GM23338 (cell line): ENCODE measurements around the gene SLC8A3. TPM values are rescaled to one million over a fixed set of nuclear protein-coding genes. Genes with fewer than 3 reads are reported as not detected.

ENCODE experiments used
- ATAC-seq: fragments of 200-7000 bp; cut with Tn5 transposase; 3 replicates; pipeline ENCODE4 v1.9.1; 2020
- DNase-seq: peaks from one replicate; pipeline ENCODE4 v3.0.0-alpha.2; 2015; ENCODE audit warnings: low spot score
- H2AFZ ChIP-seq: fragments of 200-600 bp; sonication (generic); 2 replicates; pipeline ENCODE4 v1.8.0; 2016; ENCODE audit warnings: antibody characterized with exemption, mild to moderate bottlenecking, moderate library complexity
- H3F3A ChIP-seq: fragments of 200-600 bp; sonication (generic); replicated peaks from 2 replicates; pipeline ENCODE4 v1.8.0; 2017; ENCODE audit warnings: antibody characterized with exemption, mixed run types, low read depth
- H3K27ac ChIP-seq: fragments of 200-600 bp; sonication (generic); 2 replicates; pipeline ENCODE4 v1.6.1; 2016; ENCODE audit warnings: low read depth
- H3K27me3 ChIP-seq: fragments of 200-600 bp; sonication (generic); 2 replicates; pipeline ENCODE4 v1.8.0; 2016; ENCODE audit warnings: mild to moderate bottlenecking, mixed run types, moderate library complexity; ENCODE audit not compliant: insufficient read depth
- H3K36me3 ChIP-seq: fragments of 200-600 bp; sonication (generic); 2 replicates; pipeline ENCODE4 v1.8.0; 2016; ENCODE audit warnings: mild to moderate bottlenecking; ENCODE audit not compliant: insufficient read depth
- H3K4me1 ChIP-seq: fragments of 200-600 bp; sonication (generic); 2 replicates; pipeline ENCODE4 v1.8.0; 2016; ENCODE audit warnings: mild to moderate bottlenecking, moderate library complexity; ENCODE audit not compliant: insufficient read depth
- H3K4me2 ChIP-seq: fragments of 200-600 bp; sonication (generic); 2 replicates; pipeline ENCODE4 v1.7.1; 2017; ENCODE audit warnings: mixed run types
- H3K4me3 ChIP-seq: fragments of 200-600 bp; sonication (generic); 2 replicates; pipeline ENCODE4 v1.6.1; 2016; ENCODE audit warnings: mixed run types
- H3K79me2 ChIP-seq: fragments of 200-600 bp; sonication (generic); replicated peaks from 2 replicates; pipeline ENCODE4 v1.8.0; 2017; ENCODE audit warnings: mild to moderate bottlenecking; ENCODE audit not compliant: insufficient read depth
- H3K9me2 ChIP-seq: fragments of 200-600 bp; sonication (generic); 2 replicates; pipeline ENCODE4 v1.8.0; 2017; ENCODE audit not compliant: insufficient read depth
- H4K20me1 ChIP-seq: fragments of 200-600 bp; sonication (generic); replicated peaks from 2 replicates; pipeline ENCODE4 v1.8.0; 2017; ENCODE audit warnings: mild to moderate bottlenecking; ENCODE audit not compliant: insufficient read depth
- H3K27ac Mint-ChIP-seq: 2 replicates; pipeline ENCODE4 v1.8.0; 2020; ENCODE audit warnings: inconsistent platforms, mild to moderate bottlenecking, moderate library complexity, mixed read lengths
- H3K27me3 Mint-ChIP-seq: 3 replicates; pipeline ENCODE4 v1.8.0; 2022; ENCODE audit warnings: low read depth, mild to moderate bottlenecking, moderate library complexity, mixed read lengths, inconsistent platforms; ENCODE audit not compliant: insufficient read depth, poor library complexity
- H3K36me3 Mint-ChIP-seq: 3 replicates; pipeline ENCODE4 v1.8.0; 2021; ENCODE audit warnings: low read depth, mild to moderate bottlenecking, inconsistent platforms, moderate library complexity, mixed read lengths
- H3K4me1 Mint-ChIP-seq: 3 replicates; pipeline ENCODE4 v1.8.0; 2020; ENCODE audit warnings: mild to moderate bottlenecking, inconsistent platforms, mixed read lengths
- H3K4me3 Mint-ChIP-seq: 3 replicates; pipeline ENCODE4 v1.8.0; 2021; ENCODE audit warnings: moderate library complexity, mild to moderate bottlenecking, inconsistent platforms, mixed read lengths
- H3K9me3 Mint-ChIP-seq: 3 replicates; pipeline ENCODE4 v1.8.0; 2020; ENCODE audit warnings: moderate library complexity, mild to moderate bottlenecking, inconsistent platforms, mixed read lengths
- CREB1 ChIP-seq: fragments of 250-450 bp; sonication (Bioruptor Pico); IDR thresholded peaks from 2 replicates; pipeline ENCODE4 v1.5.0; 2020; ENCODE audit warnings: low read depth, mild to moderate bottlenecking, moderate library complexity
- EZH2 ChIP-seq: fragments of 200-600 bp; sonication (generic); IDR thresholded peaks from one replicate; pipeline ENCODE4 v1.8.0; 2017; ENCODE audit warnings: antibody characterized with exemption, mild to moderate bottlenecking, low read depth; ENCODE audit not compliant: unreplicated experiment
- EZH2phosphoT487 ChIP-seq: fragments of 200-600 bp; sonication (generic); IDR thresholded peaks from one replicate; pipeline ENCODE4 v1.8.1; 2018; ENCODE audit warnings: antibody characterized with exemption; ENCODE audit not compliant: unreplicated experiment
- JUNB ChIP-seq: IDR thresholded peaks from one replicate; pipeline ENCODE4 v1.6.1; 2016; ENCODE audit warnings: antibody characterized with exemption; ENCODE audit not compliant: unreplicated experiment
- NANOG ChIP-seq: IDR thresholded peaks from 2 replicates; pipeline ENCODE4 v1.6.1; 2016; ENCODE audit warnings: antibody characterized with exemption, borderline replicate concordance
- POLR2AphosphoS5 ChIP-seq: IDR thresholded peaks from 2 replicates; pipeline ENCODE4 v1.6.1; 2016; ENCODE audit warnings: antibody characterized with exemption, low read depth
- STAT1 ChIP-seq: IDR thresholded peaks from one replicate; pipeline ENCODE4 v1.6.1; 2016; ENCODE audit warnings: antibody characterized with exemption; ENCODE audit not compliant: unreplicated experiment
- ZNF114 ChIP-seq: fragments of 250-450 bp; sonication (Bioruptor Pico); IDR thresholded peaks from 2 replicates; pipeline ENCODE4 v1.5.0; 2020; ENCODE audit warnings: mild to moderate bottlenecking, moderate library complexity
- polyA plus RNA-seq: library from polyadenylated mRNA; unstranded; fragments of >200 nt; fragmentation: Nextera tagmentation; extraction: Ambion mirVana; gene quantifications from 2 replicates; pipeline ENCODE4 v1.2.1, GENCODE V29; 2016
- total RNA-seq: library from RNA; depleted of rRNA; stranded (reverse); fragments of >200 nt; shearing (Covaris generic); gene quantifications from 2 replicates; pipeline ENCODE4 v1.2.3, GENCODE V29; 2014
- TF ChIP-seq, protein P1 (sequence below): IDR thresholded peaks from one replicate; pipeline ENCODE4 v1.6.1; 2018; ENCODE audit warnings: antibody characterized with exemption; ENCODE audit not compliant: unreplicated experiment
- TF ChIP-seq, protein P2 (sequence below): fragments of 250-450 bp; sonication (Bioruptor Pico); IDR thresholded peaks from 2 replicates; pipeline ENCODE4 v1.5.0; 2020; ENCODE audit warnings: mild to moderate bottlenecking, moderate library complexity
- TF ChIP-seq, protein P3 (sequence below), 2 experiments: fragments of 200-600 bp in 1 of 2; sonication (generic) in 1 of 2; conservative IDR thresholded peaks; 2 replicates each; pipeline versions ENCODE4 v1.5.1 to v1.6.1; 2016 to 2017; ENCODE audit warnings: antibody characterized with exemption in 2 of 2, low read depth in 2 of 2, mild to moderate bottlenecking in 2 of 2, moderate library complexity in 1 of 2

Gene SLC8A3
- total and polyA plus RNA-seq, 2 experiments from 2014 or later, result 0.82 to 2.0 TPM

DNA sequence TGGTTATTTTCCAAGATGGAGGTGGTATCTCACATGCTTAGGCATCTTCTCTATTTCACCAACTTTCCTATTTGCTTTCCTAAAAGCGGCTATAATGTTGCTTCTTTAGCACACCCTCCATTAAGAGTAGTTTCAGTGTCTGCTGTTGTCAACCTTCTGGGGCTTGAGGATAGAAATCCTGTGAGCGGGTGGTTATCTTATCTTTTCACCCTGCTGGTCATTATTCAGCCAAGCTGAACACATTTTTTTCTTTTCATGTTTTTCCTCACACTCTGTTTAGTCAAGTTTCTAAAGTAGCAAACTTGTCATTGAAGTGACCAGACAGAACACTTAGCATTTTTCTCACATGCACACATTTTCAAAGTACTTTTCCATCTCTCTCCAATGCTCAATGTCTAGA lies 104.5 kb downstream of the SLC8A3 start:
- H3K36me3 ChIP-seq, result no peaks in the 10 kb centered on the region
- no peaks in the 10 kb centered on the region for H3F3A ChIP-seq
- H3K27me3 Mint-ChIP-seq, result peaks cover 2% of the 10 kb centered on the region
- DNase-seq, result no peak
- no peaks in the 10 kb centered on the region for H3K4me1 ChIP-seq
- H3K4me3 Mint-ChIP-seq, result no peak overlapping the region
- H3K79me2 ChIP-seq, result no peaks in the 10 kb centered on the region
- no peaks in the 10 kb centered on the region for H3K9me3 Mint-ChIP-seq
- no peak overlapping the region for H3K27ac Mint-ChIP-seq
- no peaks in the 10 kb centered on the region for H4K20me1 ChIP-seq
- peaks cover 7% of the 10 kb centered on the region for H3K9me2 ChIP-seq
- no peaks in the 10 kb centered on the region for H3K27me3 ChIP-seq
- no peak overlapping the region for H3K27ac ChIP-seq
- H3K4me2 ChIP-seq, result no peak overlapping the region
- H3K36me3 Mint-ChIP-seq, result no peaks in the 10 kb centered on the region
- H3K4me1 Mint-ChIP-seq, result no peaks in the 10 kb centered on the region
- no peak for ATAC-seq
- no peak overlapping the region for H2AFZ ChIP-seq
- no peak overlapping the region for H3K4me3 ChIP-seq
- TF ChIP-seq POLR2AphosphoS5 (no peak), ZNF114 (no peak), EZH2 (no peak), CREB1 (no peak)

DNA sequence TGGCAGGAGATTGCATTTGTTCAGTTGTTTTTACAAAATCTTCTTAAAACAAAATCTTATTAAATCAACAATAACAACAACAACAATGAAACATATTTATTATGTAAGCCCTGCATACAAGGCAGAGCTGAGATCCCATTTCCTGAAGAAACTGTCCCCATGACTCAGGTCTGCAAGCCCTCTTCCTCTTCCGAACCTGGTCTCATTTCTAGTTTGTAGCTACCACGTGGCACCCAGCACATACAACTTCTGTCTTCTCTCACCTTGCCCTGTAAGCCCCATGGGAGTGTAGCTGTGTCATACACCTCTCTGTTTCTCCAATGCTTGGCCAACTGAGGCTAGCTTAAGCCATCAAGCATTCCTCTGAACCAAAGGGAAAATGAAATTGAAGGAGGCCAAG lies 106.4 kb downstream of the SLC8A3 start:
- ATAC-seq, result no peak
- Histone ChIP-seq H3K4me3 (no peak overlapping the region), H3K79me2 (no peaks in the 10 kb centered on the region), H3F3A (no peaks in the 10 kb centered on the region), H3K4me1 (peaks cover 7% of the 10 kb centered on the region), H2AFZ (0 out of 2 replicates have a peak overlapping the region, but pooled peaks have one; percentile 80), H3K9me2 (peaks cover 7% of the 10 kb centered on the region; the same call in 1 of the 2 replicates), H4K20me1 (no peaks in the 10 kb centered on the region), H3K4me2 (no peak overlapping the region), H3K27me3 (no peaks in the 10 kb centered on the region), H3K36me3 (no peaks in the 10 kb centered on the region), H3K27ac (no peak overlapping the region)
- Mint-ChIP-seq H3K27ac (no peak overlapping the region), H3K4me1 (peaks cover 10% of the 10 kb centered on the region), H3K9me3 (no peaks in the 10 kb centered on the region), H3K27me3 (peaks cover 2% of the 10 kb centered on the region), H3K36me3 (no peaks in the 10 kb centered on the region), H3K4me3 (no peak overlapping the region)
- no peak for DNase-seq
- no peak for TF ChIP-seq CREB1
- no peak for TF ChIP-seq POLR2AphosphoS5
- no peak for TF ChIP-seq NANOG
- TF ChIP-seq, protein P1, sequence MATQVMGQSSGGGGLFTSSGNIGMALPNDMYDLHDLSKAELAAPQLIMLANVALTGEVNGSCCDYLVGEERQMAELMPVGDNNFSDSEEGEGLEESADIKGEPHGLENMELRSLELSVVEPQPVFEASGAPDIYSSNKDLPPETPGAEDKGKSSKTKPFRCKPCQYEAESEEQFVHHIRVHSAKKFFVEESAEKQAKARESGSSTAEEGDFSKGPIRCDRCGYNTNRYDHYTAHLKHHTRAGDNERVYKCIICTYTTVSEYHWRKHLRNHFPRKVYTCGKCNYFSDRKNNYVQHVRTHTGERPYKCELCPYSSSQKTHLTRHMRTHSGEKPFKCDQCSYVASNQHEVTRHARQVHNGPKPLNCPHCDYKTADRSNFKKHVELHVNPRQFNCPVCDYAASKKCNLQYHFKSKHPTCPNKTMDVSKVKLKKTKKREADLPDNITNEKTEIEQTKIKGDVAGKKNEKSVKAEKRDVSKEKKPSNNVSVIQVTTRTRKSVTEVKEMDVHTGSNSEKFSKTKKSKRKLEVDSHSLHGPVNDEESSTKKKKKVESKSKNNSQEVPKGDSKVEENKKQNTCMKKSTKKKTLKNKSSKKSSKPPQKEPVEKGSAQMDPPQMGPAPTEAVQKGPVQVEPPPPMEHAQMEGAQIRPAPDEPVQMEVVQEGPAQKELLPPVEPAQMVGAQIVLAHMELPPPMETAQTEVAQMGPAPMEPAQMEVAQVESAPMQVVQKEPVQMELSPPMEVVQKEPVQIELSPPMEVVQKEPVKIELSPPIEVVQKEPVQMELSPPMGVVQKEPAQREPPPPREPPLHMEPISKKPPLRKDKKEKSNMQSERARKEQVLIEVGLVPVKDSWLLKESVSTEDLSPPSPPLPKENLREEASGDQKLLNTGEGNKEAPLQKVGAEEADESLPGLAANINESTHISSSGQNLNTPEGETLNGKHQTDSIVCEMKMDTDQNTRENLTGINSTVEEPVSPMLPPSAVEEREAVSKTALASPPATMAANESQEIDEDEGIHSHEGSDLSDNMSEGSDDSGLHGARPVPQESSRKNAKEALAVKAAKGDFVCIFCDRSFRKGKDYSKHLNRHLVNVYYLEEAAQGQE, result no peak
- no peak for TF ChIP-seq ZNF114
- TF ChIP-seq, protein P2, sequence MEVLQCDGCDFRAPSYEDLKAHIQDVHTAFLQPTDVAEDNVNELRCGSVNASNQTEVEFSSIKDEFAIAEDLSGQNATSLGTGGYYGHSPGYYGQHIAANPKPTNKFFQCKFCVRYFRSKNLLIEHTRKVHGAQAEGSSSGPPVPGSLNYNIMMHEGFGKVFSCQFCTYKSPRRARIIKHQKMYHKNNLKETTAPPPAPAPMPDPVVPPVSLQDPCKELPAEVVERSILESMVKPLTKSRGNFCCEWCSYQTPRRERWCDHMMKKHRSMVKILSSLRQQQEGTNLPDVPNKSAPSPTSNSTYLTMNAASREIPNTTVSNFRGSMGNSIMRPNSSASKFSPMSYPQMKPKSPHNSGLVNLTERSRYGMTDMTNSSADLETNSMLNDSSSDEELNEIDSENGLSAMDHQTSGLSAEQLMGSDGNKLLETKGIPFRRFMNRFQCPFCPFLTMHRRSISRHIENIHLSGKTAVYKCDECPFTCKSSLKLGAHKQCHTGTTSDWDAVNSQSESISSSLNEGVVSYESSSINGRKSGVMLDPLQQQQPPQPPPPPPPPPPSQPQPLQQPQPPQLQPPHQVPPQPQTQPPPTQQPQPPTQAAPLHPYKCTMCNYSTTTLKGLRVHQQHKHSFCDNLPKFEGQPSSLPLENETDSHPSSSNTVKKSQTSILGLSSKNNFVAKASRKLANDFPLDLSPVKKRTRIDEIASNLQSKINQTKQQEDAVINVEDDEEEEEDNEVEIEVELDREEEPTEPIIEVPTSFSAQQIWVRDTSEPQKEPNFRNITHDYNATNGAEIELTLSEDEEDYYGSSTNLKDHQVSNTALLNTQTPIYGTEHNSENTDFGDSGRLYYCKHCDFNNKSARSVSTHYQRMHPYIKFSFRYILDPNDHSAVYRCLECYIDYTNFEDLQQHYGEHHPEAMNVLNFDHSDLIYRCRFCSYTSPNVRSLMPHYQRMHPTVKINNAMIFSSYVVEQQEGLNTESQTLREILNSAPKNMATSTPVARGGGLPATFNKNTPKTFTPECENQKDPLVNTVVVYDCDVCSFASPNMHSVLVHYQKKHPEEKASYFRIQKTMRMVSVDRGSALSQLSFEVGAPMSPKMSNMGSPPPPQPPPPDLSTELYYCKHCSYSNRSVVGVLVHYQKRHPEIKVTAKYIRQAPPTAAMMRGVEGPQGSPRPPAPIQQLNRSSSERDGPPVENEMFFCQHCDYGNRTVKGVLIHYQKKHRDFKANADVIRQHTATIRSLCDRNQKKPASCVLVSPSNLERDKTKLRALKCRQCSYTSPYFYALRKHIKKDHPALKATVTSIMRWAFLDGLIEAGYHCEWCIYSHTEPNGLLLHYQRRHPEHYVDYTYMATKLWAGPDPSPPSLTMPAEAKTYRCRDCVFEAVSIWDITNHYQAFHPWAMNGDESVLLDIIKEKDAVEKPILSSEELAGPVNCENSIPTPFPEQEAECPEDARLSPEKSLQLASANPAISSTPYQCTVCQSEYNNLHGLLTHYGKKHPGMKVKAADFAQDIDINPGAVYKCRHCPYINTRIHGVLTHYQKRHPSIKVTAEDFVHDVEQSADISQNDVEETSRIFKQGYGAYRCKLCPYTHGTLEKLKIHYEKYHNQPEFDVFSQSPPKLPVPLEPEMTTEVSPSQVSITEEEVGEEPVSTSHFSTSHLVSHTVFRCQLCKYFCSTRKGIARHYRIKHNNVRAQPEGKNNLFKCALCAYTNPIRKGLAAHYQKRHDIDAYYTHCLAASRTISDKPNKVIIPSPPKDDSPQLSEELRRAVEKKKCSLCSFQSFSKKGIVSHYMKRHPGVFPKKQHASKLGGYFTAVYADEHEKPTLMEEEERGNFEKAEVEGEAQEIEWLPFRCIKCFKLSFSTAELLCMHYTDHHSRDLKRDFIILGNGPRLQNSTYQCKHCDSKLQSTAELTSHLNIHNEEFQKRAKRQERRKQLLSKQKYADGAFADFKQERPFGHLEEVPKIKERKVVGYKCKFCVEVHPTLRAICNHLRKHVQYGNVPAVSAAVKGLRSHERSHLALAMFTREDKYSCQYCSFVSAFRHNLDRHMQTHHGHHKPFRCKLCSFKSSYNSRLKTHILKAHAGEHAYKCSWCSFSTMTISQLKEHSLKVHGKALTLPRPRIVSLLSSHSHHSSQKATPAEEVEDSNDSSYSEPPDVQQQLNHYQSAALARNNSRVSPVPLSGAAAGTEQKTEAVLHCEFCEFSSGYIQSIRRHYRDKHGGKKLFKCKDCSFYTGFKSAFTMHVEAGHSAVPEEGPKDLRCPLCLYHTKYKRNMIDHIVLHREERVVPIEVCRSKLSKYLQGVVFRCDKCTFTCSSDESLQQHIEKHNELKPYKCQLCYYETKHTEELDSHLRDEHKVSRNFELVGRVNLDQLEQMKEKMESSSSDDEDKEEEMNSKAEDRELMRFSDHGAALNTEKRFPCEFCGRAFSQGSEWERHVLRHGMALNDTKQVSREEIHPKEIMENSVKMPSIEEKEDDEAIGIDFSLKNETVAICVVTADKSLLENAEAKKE (CRISPR knock-in tag), result no peak
- TF ChIP-seq, protein P3, sequence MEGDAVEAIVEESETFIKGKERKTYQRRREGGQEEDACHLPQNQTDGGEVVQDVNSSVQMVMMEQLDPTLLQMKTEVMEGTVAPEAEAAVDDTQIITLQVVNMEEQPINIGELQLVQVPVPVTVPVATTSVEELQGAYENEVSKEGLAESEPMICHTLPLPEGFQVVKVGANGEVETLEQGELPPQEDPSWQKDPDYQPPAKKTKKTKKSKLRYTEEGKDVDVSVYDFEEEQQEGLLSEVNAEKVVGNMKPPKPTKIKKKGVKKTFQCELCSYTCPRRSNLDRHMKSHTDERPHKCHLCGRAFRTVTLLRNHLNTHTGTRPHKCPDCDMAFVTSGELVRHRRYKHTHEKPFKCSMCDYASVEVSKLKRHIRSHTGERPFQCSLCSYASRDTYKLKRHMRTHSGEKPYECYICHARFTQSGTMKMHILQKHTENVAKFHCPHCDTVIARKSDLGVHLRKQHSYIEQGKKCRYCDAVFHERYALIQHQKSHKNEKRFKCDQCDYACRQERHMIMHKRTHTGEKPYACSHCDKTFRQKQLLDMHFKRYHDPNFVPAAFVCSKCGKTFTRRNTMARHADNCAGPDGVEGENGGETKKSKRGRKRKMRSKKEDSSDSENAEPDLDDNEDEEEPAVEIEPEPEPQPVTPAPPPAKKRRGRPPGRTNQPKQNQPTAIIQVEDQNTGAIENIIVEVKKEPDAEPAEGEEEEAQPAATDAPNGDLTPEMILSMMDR (conservative IDR thresholded peaks at IDR 0.05; ENCODE audit: low read depth in 2 of 2), result no peak
- no peak for TF ChIP-seq EZH2phosphoT487
- TF ChIP-seq STAT1, result no peak
- no peak for TF ChIP-seq JUNB
- TF ChIP-seq EZH2, result no peak
